ENCODE measurements around the gene GPR152.

GPR152 gene

DNA sequence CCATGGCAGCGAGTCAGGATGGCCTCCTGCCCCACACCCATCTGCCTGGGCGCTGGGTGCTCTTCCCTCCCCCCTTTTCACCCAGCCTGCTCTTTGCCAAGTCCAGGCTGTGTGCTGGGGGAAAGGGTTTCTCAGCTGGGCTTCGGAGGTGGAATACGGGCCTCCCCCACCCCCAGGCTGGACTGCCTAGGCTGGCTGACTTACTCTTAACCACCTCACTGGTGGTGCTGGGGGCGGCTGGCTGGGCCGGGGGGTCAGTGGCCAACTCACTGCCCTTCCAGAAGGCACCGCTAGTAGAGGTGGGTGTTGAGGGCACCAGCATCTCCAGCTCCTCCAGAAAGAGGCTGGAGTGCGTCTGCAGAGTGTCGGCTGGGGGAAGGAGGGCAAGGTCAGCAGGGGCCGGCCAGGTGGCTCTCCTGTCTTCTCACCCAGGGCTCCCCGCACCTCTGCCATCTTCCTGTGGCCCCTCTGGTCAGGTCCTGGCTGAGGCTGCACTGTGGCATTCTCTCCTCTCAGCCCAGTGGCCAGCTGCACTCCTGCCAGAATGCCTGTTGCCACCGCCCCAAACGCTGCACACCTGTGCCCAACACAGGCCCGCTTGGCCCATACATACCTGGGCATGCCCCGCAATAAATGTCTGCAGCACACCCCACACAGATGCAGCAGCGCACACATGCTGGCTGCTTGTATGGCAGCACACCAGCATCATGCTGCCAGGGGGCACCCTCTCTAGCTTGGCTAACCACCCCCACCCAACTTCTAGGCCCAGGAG lies 42.9 kb upstream of the GPR152 start:
- no peak overlapping the region for H3K9ac ChIP-seq (ENCODE audit: low read length in 5 of 5)
- H3K27ac ChIP-seq (ENCODE audit: low read depth, low read length), result no peak overlapping the region
- peaks cover 0 to 11% (median 0%) of the 10 kb centered on the region in 5 donors for H3K4me1 ChIP-seq (ENCODE audit: control insufficient read depth in 5 of 5, insufficient read depth in 5 of 5, low read length in 5 of 5)
- no peak overlapping the region for H3K4me3 ChIP-seq (ENCODE audit: low read depth in 1 of 5, low read length in 5 of 5)
- no peaks in the 10 kb centered on the region for H3K9me3 ChIP-seq (ENCODE audit: control insufficient read depth in 5 of 5, low read length in 5 of 5)
- no peaks in the 10 kb centered on the region for H3K27me3 ChIP-seq (ENCODE audit: control insufficient read depth in 5 of 5, insufficient read depth in 4 of 5, low read length in 5 of 5)
- peaks cover 0 to 81% (median 47%) of the 10 kb centered on the region in 5 donors for H3K36me3 ChIP-seq (ENCODE audit: control insufficient read depth in 5 of 5, insufficient read depth in 5 of 5, low read length in 5 of 5)

DNA sequence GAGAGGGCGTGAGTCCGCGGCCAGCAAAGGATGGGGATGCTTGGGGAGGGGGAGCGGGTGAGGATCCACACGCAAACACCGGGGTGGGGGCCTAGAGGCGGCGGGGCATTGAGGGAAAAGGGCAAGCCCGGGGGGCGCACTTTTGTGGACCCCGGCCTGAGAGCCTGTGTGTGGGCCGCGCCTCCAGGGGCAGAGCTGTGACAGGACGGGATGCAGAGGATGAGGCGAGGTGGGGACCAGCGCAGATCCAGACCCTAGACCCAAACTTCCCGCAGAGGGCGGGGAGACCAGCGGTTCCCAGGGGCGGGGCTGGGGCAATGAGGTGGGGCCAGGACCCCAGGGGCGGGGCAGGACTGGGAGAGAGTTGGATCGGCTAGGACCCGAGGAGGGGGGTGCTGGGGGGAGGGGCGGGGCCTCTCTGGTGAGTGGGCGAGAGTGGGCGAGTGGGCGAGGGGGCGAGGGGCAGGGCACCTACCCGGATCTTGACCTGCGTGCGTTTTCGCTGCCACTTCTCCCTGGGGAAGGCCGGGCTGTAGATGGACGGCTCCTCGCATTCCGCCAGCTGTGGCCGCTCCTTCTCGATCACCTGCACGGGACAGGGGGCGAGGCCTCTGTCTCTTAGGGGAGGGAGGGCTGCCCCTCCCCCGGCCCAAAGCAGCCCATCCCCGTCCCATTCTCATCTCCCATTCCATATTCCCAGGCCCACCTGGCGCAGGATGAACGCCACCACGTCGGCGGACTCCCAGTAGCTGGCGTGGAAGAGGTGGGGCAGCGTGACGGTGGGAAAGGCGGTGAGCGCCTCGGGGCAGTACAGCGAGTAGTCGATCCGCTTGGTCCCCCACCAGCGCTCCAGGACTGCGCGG lies 42.1 kb upstream of the GPR152 start:
- peaks cover 0 to 81% (median 55%) of the 10 kb centered on the region in 5 donors for H3K36me3 ChIP-seq (ENCODE audit: control insufficient read depth in 5 of 5, insufficient read depth in 5 of 5, low read length in 5 of 5)
- no peak overlapping the region for H3K27ac ChIP-seq (ENCODE audit: low read depth, low read length)
- H3K4me3 ChIP-seq (ENCODE audit: low read depth in 1 of 5, low read length in 5 of 5), result no peak overlapping the region
- H3K9me3 ChIP-seq (ENCODE audit: control insufficient read depth in 5 of 5, low read length in 5 of 5), result no peaks in the 10 kb centered on the region
- no peaks in the 10 kb centered on the region for H3K27me3 ChIP-seq (ENCODE audit: control insufficient read depth in 5 of 5, insufficient read depth in 4 of 5, low read length in 5 of 5)
- peaks cover 0 to 11% (median 0%) of the 10 kb centered on the region in 5 donors for H3K4me1 ChIP-seq (ENCODE audit: control insufficient read depth in 5 of 5, insufficient read depth in 5 of 5, low read length in 5 of 5)
- H3K9ac ChIP-seq (ENCODE audit: low read length in 5 of 5), result no peak overlapping the region

DNA sequence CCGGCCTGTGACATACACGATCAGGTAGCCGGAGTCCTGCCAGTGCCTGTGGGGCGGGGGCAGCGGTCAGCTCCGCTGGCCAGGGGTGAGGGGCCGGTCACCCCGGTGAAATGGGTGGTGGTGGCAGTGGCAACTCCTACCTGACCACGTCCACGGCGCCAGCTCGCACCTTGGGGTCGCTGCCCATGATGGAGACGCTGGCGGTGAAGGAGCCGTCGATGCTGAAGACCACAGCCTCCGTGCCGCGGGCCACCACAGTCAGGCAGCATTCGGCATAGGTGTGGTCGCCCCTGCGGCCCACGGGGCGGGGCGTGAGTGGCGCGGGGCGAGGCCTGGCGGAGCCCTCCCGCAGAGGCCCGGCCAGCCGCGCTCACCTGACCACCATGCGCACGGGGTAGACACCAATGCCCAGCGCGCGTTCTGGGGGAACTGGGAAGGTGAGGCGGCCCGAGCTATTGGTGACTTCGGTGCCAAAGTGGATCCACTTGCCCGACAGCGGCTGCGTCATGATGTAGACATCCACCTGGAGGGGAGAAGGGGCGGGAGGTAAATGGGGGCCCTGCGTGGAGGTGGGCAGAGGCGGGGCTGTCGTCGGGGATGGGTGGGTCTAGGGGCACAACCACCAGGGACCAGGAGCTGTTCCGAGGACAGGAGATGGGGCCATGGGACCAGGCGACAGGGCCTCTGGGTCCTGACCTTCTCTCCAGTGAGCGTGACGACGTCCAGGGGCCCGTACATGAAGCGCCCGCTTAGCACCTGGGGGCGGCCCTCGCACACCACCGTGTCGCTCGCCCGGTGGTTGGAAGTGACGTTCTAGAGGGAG lies 41.2 kb upstream of the GPR152 start:
- no peak overlapping the region for H3K4me3 ChIP-seq (ENCODE audit: low read depth in 1 of 5, low read length in 5 of 5)
- H3K36me3 ChIP-seq (ENCODE audit: control insufficient read depth in 5 of 5, insufficient read depth in 5 of 5, low read length in 5 of 5), result peaks cover 0 to 89% (median 59%) of the 10 kb centered on the region in 5 donors

DNA sequence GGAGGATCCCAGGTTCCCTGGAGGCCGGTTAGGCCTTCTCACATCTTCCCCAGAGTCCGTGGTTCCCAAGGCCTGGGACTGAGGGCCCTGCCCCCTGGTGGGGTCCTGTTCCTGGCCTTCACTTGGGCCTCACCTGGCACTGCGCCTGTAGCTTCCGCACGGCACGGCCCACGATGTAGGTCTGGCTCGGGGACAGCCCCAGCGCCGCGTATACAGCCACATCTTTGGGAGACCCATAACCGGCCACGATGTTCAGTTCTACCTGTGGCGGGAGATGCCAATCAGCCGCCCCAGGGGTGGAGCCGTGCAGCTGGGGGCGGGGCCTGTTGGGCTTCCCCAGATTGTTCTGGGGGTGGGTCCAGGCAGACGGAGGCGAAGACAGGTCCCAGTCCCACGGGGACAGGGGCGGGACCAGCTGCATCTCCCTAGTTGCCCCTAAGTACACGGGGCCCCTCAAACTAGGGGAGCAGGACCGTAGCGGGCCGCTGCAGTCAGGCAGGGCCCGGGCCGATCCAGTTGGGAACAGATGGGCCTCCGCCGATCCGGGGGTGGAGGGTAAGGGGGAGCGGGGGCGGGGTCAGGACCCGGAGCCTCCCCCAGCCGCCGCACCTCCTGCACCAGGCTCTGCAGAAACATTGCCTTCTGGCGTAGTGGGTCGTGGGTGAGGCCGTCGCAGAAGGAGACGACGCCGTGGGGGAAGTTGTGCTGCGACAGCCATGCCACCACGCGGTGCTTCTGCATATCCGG lies 40.4 kb upstream of the GPR152 start:
- Histone ChIP-seq H3K36me3 (ENCODE audit: control insufficient read depth in 5 of 5, insufficient read depth in 5 of 5, low read length in 5 of 5) (peaks cover 0 to 87% (median 59%) of the 10 kb centered on the region in 5 donors), H3K27me3 (ENCODE audit: control insufficient read depth in 5 of 5, insufficient read depth in 4 of 5, low read length in 5 of 5) (no peaks in the 10 kb centered on the region), H3K9me3 (ENCODE audit: control insufficient read depth in 5 of 5, low read length in 5 of 5) (no peaks in the 10 kb centered on the region), H3K9ac (ENCODE audit: low read length in 5 of 5) (no peak overlapping the region), H3K4me1 (ENCODE audit: control insufficient read depth in 5 of 5, insufficient read depth in 5 of 5, low read length in 5 of 5) (peaks cover 0 to under 1% (median 0%) of the 10 kb centered on the region in 5 donors), H3K4me3 (ENCODE audit: low read depth in 1 of 5, low read length in 5 of 5) (no peak overlapping the region), H3K27ac (ENCODE audit: low read depth, low read length) (no peak overlapping the region)

More for the DNA sequence above, 41.2 kb upstream of the GPR152 start:
- Histone ChIP-seq H3K4me1 (ENCODE audit: control insufficient read depth in 5 of 5, insufficient read depth in 5 of 5, low read length in 5 of 5) (peaks cover 0 to 8% (median 0%) of the 10 kb centered on the region in 5 donors), H3K27ac (ENCODE audit: low read depth, low read length) (no peak overlapping the region), H3K27me3 (ENCODE audit: control insufficient read depth in 5 of 5, insufficient read depth in 4 of 5, low read length in 5 of 5) (no peaks in the 10 kb centered on the region), H3K9ac (ENCODE audit: low read length in 5 of 5) (no peak overlapping the region), H3K9me3 (ENCODE audit: control insufficient read depth in 5 of 5, low read length in 5 of 5) (no peaks in the 10 kb centered on the region)

DNA sequence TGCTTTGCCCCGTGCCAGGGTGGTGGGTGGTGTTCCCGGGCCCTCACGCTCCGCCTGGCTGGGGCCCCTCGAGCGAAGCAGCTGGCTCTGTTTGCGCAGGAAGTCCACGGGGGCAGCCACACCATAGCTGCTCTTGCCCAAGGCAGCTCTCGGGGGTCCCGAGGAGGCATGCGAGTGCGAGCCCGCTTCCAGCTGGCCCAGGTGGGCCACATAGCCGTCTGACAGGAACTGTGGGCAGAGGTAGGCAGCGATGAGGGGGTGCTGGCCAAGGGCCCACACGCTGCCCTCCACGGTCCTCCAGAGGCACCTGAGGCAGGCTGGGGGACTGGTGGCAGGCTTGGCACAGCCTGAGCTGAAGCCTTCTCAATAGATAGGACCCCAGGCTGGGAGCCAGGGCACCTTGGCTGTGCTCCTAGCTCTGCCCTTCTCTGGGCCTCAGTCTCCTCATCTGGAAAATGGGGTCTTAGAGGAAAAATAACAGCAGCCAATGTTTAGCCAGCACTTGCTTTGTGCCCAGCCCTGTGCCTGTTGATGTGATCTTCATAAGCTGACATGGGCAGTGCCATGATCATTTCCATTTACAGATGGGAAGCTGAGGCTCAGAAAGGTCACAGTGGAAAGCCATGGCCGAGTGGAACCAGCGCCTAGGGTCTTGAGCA lies 39.7 kb upstream of the GPR152 start:
- no peaks in the 10 kb centered on the region for H3K4me1 ChIP-seq (ENCODE audit: control insufficient read depth in 5 of 5, insufficient read depth in 5 of 5, low read length in 5 of 5)
- no peak overlapping the region for H3K9ac ChIP-seq (ENCODE audit: low read length in 5 of 5)
- peaks cover 0 to 87% (median 63%) of the 10 kb centered on the region in 5 donors for H3K36me3 ChIP-seq (ENCODE audit: control insufficient read depth in 5 of 5, insufficient read depth in 5 of 5, low read length in 5 of 5)
- H3K9me3 ChIP-seq (ENCODE audit: control insufficient read depth in 5 of 5, low read length in 5 of 5), result no peaks in the 10 kb centered on the region
- H3K27me3 ChIP-seq (ENCODE audit: control insufficient read depth in 5 of 5, insufficient read depth in 4 of 5, low read length in 5 of 5), result no peaks in the 10 kb centered on the region
- H3K27ac ChIP-seq (ENCODE audit: low read depth, low read length), result no peak overlapping the region
- H3K4me3 ChIP-seq (ENCODE audit: low read depth in 1 of 5, low read length in 5 of 5), result no peak overlapping the region

DNA sequence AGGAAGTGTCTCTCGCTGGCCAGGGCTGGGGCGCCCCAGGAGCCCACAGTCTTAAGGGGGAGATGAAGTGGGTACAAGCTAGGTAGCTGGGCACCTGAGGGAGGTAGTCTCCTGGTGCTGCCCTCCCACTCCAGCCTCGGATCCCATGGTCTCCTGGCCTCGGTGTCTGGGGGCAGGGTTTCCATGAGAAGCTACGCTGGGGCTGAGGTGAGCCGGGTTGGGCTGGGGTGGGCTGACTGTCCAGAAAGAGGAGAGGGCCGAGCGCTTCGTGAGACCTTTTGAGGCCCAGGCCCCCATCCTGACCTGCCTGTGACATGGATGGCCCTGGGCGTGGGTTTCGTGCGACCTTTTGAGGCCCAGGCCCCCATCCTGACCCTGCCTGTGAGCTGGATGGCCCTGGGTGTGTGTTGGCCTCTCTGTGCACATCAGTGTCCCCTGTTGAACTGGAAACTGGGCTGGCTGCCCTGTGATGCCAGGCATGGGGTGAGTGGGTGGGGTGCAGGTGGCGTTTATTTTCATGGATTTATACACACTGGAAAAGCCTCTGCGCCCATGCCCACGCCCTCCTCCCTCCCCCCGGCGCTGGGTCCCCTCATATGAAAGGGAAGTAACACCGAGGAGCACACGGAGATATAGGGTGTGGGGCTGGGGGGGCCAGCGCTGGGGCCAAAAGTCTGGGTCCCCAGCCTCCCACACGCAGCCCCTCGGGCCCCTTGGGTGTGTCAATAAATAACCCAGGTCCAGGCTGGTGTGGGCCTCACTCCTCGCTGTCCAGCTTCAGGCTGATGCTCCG lies 38.9 kb upstream of the GPR152 start:
- H3K4me1 ChIP-seq (ENCODE audit: control insufficient read depth in 5 of 5, insufficient read depth in 5 of 5, low read length in 5 of 5), result no peaks in the 10 kb centered on the region
- no peaks in the 10 kb centered on the region for H3K27me3 ChIP-seq (ENCODE audit: control insufficient read depth in 5 of 5, insufficient read depth in 4 of 5, low read length in 5 of 5)
- no peak overlapping the region for H3K9ac ChIP-seq (ENCODE audit: low read length in 5 of 5)
- H3K4me3 ChIP-seq (ENCODE audit: low read depth in 1 of 5, low read length in 5 of 5), result no peak overlapping the region
- no peak overlapping the region for H3K27ac ChIP-seq (ENCODE audit: low read depth, low read length)
- no peaks in the 10 kb centered on the region for H3K9me3 ChIP-seq (ENCODE audit: control insufficient read depth in 5 of 5, low read length in 5 of 5)
- peaks cover 0 to 90% (median 62%) of the 10 kb centered on the region in 5 donors for H3K36me3 ChIP-seq (ENCODE audit: control insufficient read depth in 5 of 5, insufficient read depth in 5 of 5, low read length in 5 of 5)

DNA sequence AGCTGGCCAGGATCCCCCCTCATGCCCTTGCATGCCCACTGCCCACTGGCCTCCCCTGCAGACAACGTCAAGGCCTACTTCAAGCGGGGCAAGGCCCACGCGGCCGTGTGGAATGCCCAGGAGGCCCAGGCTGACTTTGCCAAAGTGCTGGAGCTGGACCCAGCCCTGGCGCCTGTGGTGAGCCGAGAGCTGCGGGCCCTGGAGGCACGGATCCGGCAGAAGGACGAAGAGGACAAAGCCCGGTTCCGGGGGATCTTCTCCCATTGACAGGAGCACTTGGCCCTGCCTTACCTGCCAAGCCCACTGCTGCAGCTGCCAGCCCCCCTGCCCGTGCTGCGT lies 38.2 kb upstream of the GPR152 start:
- Histone ChIP-seq H3K9ac (ENCODE audit: low read length in 5 of 5) (no peak overlapping the region), H3K9me3 (ENCODE audit: control insufficient read depth in 5 of 5, low read length in 5 of 5) (no peaks in the 10 kb centered on the region), H3K27ac (ENCODE audit: low read depth, low read length) (no peak overlapping the region), H3K4me3 (ENCODE audit: low read depth in 1 of 5, low read length in 5 of 5) (no peak overlapping the region), H3K27me3 (ENCODE audit: control insufficient read depth in 5 of 5, insufficient read depth in 4 of 5, low read length in 5 of 5) (no peaks in the 10 kb centered on the region), H3K4me1 (ENCODE audit: control insufficient read depth in 5 of 5, insufficient read depth in 5 of 5, low read length in 5 of 5) (peaks cover 0 to 3% (median 0%) of the 10 kb centered on the region in 5 donors), H3K36me3 (ENCODE audit: control insufficient read depth in 5 of 5, insufficient read depth in 5 of 5, low read length in 5 of 5) (peaks cover 0 to 83% (median 58%) of the 10 kb centered on the region in 5 donors)

DNA sequence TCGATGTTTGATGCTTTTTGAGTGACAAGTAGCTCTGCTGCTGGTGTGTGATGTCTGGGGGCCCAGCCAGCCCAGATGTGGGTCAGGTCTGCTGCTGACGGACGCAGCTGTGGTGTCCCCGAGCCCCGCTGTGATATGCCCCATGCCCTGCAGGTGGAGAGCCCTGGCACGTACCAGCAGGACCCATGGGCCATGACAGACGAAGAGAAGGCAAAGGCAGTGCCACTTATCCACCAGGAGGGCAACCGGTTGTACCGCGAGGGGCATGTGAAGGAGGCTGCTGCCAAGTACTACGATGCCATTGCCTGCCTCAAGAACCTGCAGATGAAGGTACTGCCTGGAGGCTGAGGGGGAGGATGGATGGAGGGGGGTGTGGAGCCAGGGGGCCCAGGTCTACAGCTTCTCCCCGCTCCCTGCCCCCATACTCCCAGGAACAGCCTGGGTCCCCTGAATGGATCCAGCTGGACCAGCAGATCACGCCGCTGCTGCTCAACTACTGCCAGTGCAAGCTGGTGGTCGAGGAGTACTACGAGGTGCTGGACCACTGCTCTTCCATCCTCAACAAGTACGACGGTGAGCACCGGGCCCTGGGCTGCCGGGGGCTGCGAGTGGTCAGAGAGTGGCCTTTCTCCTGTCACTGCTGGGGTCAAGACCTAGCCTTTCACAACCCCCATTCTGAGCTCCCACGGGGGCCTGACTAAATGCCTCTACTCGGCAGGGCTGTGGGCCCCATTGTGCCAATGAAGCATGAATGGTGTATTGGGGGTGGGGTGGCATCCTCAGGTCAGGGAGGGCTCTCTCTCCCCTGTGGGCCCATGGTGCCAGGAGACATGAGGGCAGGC lies 37.6 kb upstream of the GPR152 start:
- no peaks in the 10 kb centered on the region for H3K27me3 ChIP-seq (ENCODE audit: control insufficient read depth in 5 of 5, insufficient read depth in 4 of 5, low read length in 5 of 5)
- no peak overlapping the region for H3K27ac ChIP-seq (ENCODE audit: low read depth, low read length)
- peaks cover 0 to 77% (median 53%) of the 10 kb centered on the region in 5 donors for H3K36me3 ChIP-seq (ENCODE audit: control insufficient read depth in 5 of 5, insufficient read depth in 5 of 5, low read length in 5 of 5)
- H3K9ac ChIP-seq (ENCODE audit: low read length in 5 of 5), result no peak overlapping the region
- H3K4me3 ChIP-seq (ENCODE audit: low read depth in 1 of 5, low read length in 5 of 5), result no peak overlapping the region
- no peaks in the 10 kb centered on the region for H3K9me3 ChIP-seq (ENCODE audit: control insufficient read depth in 5 of 5, low read length in 5 of 5)
- H3K4me1 ChIP-seq (ENCODE audit: control insufficient read depth in 5 of 5, insufficient read depth in 5 of 5, low read length in 5 of 5), result peaks cover 0 to 4% (median 0%) of the 10 kb centered on the region in 5 donors

Data from subcutaneous abdominal adipose tissue (tissue), 5 donors.